CD4-positive, alpha-beta T cell treated with Interleukin-21 for 1 hour (primary cell): ENCODE data around the gene APC2.

Experiments
- DNase-seq: peaks from one replicate; pipeline ENCODE4 v3.0.0-alpha.2; 2020

Gene APC2

DNA sequence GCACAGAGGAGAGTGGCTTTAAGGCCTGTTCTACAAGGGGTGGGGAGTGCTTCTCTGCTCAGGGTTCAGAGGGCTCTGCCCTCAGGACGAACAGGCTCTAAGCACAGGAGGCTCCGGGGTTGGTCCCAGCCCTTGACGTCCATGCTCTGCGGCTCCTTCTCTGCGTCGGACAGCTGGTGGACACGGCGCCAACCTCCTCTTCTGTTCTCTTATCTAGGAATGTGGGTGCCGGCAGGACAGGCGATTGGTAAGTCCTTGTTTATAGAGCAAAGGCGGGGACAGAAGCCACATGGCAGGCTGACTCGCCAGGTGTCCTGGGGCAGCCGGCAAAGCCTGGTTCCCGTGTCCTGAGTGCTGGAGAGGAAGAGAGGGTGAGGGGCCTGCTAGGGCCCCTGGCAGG lies 20.2 kb upstream of the APC2 start:
- no peak for DNase-seq

DNA sequence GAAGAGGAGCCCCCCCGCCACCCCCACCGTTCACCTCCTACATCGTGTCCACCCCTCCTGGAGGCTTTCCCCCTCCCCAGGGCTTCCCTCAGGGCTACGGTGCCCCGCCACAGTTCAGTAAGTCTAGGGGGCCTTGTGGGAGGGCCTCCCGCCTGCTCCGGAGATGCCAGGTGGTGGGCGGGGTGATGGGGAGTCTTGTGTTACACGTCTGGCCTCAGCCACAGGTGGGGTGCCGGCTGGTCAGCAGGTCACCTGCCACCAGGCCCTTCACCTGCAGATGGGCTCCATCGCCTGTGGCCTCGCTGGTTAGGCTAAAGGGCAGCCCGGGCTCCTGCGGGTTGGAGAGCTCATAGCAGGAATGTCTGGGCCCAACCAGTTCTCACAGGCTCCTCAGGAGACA lies 19.7 kb upstream of the APC2 start:
- DNase-seq = no peak

DNA sequence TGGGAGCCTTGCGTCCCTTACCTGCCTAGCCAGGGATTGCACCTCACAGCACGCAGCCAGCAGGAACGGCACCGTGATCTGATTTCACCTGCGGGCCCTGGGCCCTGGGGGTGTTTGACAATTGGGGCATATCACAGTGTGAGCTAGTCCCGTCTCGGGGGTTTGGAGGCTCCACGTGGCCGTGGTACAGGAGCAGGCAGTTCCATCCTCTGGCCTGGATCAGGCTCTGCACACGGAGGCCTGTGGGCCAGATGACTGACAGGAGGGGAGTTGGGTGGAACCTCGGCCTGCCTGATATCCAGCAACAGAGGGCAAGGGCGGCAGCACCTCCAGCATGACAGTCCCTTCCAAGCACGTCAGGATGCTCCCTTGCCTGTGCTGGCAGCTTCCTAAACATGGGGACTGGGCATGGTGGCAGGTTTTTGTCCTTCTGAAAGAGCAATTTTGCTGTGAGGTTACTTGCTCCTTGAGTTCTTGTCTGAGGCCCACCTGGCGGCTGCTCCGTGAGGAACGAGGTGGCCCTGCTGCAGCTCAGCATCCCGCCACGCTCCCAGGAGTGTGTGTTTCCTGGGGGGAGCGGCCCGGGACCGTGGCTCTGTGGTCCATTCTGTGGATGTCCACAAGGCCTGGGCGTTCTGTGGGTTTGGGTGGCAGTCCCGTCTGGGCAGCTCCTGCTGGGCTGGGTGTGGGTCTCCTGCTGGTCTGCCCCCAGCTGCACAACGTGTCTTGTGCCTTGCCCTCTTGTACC lies 18.0 kb upstream of the APC2 start:
- no peak for DNase-seq

DNA sequence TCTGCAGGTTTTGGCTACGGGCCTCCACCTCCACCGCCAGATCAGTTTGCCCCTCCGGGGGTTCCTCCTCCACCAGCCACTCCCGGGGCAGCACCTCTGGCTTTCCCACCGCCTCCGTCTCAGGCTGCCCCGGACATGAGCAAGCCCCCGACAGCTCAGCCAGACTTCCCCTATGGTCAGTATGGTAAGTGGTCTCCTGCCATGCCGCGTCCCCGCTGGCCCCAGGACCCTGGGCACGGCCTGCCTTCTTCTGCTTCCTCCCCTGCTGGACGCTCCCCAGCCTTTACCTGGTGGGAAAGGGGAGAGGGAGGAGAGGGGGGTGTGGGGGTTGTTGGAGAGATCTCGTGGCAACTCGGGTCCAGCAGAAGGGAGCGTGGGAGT lies 17.4 kb upstream of the APC2 start:
- DNase-seq = no peak

DNA sequence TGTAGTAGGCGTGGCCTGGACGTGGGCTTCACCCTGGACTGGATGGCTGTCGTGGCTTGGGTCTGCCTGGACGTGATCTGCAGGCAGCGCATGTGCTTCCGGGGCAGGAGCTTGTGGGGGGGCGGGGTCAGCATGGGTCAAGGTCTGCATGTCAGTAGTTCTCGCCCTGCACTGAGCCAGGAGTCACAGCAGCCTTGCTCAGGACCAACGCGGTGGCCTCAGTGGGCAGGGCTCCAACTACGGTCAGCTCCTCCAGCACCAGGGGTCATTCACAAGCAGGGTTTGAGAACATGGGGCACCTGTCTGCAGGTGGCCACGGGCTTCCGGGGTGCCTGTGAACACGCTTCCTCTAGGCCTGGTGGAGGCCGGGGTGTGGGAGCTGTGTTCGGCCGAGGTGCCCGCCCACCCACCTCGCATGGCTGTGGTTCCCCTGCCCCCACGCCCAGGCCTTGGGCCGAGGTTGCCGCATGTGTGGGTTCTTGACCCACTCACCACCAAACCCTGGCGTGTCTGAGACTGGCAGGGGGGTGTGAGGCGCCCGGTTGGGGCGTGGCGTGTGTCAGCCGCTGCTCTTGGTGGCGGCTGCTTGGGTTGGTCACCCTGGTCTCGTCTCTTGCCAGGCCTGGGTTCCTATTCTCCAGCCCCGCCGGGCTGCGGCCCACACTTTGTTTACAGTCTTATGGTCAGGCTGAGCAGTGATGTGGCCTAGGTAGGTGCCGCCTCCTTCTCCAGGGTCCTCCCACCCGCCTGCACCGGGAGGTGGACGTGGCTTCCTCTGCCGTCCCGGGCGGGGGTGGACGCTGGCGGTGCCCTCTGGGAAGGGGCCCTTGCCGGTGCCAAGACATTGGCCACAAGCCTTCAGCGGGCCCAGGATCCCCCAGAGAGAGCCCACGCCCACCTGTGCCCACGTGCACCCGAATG lies 16.5 kb upstream of the APC2 start:
- no peak for DNase-seq

DNA sequence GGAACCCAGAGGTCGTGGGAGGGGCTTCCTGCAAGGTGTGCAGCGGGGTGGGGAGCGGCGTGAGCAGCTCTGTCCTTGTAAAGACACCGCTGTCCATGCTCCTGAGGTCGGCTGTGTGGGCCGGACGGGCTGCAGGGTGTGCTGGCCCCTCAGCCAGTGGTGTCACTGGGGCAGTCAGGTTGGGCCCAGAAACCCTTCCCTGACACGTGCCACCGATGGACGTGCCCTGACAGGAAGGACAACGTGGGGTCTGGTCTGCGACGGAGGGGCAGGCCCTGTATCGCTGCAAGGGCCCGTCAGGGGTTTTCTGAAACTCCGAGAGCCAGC lies 15.9 kb upstream of the APC2 start:
- no peak for DNase-seq

DNA sequence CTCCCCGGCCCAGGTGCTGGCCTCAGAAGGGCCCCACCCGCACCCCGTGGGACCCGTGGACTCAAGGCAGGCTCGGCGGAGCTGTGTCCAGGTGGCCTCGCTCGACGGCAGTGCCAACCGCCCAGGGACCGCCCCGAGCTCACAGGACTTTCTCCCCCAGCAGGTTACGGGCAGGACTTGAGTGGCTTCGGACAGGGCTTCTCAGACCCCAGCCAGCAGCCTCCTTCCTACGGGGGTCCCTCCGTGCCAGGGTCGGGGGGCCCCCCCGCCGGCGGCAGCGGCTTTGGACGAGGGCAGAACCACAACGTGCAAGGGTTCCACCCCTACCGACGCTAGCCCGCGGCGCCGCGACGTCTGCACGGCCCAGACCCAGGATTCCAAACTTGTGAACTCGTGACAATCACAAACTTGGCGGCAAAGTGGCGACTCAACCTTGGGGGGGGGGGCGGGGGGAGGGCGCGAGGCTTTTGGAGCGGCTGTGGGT lies 15.3 kb upstream of the APC2 start:
- DNase-seq = no peak

DNA sequence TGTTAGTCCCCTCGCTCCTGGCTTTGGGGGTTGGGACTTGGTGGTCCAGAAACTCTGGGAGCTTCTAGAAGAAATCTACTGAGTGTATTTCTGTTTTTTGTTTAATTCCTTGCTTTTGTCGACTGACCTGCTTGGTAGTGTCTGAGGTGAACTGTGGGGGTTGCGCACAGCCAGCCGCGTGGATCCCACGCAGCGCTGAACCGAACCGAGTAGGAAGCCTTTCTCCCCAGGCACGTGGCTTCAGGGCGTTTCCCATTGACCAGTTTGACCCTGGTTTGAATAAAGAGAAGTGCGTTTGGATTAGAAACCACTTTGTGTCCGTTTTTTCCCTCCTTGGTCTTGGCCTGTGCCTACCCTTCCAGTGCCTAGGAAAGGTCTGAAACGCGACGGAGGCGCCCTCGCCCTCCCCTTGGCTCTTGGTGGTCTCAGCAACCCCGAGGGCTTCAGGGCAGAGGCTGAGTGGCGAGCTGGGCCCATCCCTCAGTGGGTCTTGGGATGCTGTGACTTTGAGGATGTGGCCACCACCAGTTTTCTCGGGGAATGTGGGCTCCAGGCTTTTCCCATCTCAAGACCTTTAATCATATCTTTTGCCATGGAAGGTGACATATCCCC lies 14.4 kb upstream of the APC2 start:
- DNase-seq = no peak

DNA sequence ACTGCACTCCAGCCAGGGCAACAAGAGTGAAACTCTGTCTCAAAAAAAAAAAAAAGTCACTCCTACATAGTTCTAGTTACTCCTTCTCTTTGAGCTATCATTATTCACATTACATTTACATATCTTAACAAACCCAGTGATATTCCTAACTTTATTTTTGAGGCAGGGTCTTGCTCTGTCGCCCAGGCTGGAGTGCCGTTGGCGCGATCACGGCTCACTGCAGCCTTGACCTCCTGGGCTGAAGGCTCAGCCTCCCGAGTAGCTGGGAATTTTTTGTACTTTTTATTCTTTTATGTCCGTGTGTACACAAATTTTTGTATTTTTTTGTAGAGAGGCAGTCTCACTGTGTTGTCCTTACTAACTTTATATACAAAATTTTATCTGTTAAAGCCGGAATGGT lies 12.3 kb upstream of the APC2 start:
- no peak for DNase-seq

DNA sequence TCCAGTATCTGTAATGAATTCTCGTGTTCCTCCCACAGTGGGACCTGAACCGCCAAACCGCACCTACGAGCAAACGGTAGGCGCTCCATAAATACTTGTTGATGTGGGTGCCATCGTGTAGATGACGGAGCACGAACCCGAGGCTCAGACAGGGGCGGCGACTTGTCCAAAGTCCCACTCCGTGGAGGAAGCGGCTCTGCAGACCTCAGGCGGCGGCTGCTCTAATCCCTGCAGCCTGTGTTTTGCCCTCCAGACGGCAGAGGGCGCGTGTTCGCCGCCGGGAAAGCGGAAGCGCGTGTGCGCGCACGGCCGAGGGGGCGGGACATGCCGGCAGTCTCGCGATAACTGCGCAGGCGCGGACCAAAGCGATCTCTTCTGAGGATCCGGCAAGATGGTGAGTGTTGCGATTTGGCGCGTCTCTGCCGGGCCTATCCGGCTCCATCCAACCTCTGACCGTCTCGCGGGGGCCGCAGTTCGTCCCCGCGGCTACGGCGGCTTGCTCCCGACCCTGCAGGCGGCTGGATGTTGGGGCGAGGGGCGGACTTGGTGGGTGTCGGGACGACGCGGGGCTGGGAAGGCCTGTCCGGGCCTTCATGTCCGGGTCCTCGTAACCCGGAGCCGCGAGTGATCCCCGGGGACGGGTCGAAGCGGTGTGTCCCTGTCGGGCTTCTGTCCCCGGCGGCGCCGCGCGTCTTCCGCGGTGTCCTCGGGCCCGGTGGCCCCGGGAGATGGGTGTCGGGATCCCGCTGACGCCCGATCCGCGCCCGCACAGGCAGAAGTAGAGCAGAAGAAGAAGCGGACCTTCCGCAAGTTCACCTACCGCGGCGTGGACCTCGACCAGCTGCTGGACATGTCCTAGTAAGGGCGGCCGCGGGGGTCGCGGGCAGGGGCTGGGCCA lies 11.6 kb upstream of the APC2 start, which contains the start of gene RPS15:
Gene RPS15, plus strand, starts transcription at position 362 of the 898 bp plus-strand sequence. Its CDS starts 30 bp downstream, at position 392.
- peak; percentile 96 for DNase-seq

DNA sequence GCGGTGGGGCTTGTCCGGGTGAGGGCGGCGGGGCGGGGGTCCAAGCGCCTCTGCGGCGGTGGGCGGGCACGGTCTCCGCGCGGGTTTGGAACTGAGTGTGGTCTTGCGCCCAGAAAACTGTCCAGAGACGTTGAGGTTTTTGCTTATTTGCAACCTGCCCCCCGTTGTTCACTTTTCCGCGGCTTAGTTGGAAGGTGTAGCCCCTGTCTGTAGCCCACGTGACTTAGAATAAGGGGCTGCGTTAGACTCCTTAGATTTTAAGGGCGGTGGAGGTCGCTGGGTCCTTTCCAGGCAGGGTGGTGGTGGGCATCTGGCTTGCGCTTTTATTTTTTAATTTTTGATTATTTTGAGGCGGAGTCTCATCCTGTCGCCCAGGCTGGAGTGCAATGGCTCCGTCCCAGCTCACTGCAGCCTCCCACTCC lies 11.0 kb upstream of the APC2 start:
- DNase-seq = no peak

DNA sequence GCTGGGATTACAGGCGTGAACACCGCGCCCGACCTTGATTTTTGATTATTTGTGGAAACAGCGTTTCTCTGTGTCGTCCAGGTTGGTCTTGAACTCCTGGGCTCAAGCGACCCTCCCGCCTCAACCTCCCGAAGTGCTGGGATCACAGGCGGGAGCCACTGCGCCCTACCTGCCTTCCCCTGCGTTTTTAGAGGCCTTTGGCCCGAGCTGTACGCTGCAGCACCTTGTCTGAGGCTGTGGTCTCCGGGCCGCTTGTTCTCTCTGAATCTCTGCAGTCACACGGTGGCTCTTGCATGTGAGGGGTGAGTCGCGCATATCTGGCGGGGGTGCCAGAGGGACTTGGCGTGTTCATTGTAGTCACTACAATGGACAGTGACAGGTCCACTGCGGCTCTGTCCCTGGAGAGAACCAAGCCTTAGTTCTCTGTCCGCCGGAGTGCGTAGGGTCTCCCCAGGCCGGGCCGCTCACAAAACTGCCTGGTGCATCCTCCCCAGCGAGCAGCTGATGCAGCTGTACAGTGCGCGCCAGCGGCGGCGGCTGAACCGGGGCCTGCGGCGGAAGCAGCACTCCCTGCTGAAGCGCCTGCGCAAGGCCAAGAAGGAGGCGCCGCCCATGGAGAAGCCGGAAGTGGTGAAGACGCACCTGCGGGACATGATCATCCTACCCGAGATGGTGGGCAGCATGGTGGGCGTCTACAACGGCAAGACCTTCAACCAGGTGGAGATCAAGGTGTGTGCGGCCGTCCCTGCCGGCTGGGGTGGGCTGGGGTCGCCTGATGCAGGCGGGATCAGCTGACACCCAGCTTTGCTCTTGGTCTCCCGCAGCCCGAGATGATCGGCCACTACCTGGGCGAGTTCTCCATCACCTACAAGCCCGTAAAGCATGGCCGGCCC lies 10.2 kb upstream of the APC2 start:
- peak; percentile 42 for DNase-seq

DNA sequence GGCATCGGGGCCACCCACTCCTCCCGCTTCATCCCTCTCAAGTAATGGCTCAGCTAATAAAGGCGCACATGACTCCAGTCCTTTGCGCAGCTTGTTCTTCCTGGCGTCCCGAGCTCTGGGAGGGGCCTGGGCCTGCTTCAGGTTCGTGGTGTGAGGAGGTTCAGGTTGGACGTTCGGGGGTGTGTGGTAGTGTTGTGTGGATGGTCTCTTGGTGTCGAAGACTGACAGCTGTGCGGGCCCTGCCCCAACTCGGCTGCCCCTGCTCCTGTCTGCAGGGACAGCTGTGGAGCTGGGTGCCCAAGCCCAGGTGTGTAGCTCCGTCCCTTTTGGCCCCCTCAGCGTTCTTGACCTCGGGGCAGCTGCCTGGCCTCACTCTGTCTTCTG lies 9.5 kb upstream of the APC2 start:
- no peak for DNase-seq

DNA sequence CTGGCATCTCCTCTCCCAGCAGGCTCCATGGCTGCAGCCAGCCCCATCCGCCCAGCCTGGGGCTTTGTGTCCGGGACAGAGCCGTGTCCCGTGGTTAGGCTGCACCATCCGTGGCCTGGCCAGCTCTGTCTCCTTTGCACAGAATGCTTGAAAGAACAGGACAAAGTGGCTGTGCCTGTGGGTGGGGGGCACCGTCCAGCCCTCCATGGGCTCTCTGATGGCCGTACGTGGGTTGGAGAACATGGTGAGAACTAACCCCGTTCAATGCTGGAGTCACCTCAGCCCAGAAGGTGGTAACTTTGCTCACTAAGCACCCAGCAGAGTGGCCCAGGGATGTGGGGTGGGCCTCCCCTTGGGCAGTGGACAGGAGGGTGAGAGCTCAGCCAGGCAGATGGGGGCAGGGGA lies 8.9 kb upstream of the APC2 start:
- no peak for DNase-seq

DNA sequence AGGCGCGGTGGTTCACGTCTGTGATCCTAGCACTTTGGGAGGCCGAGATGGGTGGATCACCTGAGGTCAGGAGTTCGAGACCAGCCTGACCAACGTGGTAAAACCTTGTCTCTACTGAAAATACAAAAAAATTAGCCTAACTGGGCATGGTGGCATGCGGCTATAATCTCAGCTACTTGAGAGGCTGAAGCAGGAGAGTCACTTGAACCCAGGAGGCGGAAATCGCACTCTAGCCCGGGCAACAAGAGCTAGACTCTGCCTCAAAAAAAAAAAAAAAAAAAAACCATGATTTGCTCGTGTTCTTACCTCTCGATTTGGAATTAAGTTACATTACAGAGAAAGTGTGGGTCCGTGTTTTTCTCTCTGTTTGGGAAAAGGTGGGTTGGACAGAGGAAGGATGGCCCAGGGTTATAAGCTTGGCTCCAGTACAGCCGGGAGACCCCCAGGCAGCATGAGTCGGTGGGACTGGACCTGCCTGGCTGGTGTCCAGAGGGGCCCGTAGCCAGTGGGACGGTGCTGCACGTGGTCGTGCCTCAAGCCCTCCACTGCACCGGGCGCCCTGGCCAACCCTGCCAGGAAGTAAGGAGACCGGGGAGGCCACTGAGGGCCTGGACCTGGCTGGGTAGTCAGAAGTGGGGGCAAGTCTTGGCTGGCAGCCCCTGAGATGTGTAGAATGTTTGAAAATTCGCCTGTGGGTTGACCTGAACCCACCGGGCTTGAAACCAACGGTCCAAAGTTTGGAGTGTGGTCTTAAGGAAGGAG lies 8.1 kb upstream of the APC2 start:
- no peak for DNase-seq

DNA sequence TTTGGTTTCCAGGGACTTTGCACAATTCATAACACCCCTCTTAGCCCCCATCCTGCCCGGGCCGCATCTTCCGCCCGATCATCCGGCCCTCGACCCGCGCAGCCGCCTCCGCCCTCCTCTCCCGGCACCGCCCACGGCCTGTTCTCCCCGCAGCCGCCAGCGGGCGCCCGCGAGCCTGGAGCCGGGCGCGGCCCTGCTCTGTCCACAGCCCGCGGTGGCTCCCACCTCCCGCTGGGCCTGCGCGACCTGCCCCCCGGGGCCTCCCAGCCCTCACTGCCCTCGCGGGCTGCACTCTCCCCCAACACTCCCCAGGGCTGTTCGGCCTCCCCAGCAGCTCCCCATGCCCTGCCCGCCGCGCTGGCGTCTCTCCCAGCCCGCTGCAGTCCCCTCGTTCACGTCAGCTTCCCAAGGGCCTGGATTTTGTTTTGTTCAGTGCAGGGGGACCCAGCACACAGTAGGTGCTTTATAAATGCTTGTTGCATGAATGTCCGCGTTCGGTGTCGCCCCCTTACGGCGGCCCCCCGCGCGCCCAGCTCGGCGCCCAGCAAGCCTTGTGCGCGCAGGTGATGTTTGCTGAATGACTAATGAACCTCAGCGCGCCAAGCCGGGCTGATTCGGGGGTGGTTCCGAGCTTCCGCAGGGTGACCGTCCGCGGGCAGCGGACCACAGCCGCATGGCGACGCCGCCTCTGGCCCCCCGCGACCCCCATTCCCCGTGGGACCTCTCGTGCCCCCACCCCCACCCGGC lies 4.6 kb upstream of the APC2 start:
- DNase-seq = peak; percentile 82

DNA sequence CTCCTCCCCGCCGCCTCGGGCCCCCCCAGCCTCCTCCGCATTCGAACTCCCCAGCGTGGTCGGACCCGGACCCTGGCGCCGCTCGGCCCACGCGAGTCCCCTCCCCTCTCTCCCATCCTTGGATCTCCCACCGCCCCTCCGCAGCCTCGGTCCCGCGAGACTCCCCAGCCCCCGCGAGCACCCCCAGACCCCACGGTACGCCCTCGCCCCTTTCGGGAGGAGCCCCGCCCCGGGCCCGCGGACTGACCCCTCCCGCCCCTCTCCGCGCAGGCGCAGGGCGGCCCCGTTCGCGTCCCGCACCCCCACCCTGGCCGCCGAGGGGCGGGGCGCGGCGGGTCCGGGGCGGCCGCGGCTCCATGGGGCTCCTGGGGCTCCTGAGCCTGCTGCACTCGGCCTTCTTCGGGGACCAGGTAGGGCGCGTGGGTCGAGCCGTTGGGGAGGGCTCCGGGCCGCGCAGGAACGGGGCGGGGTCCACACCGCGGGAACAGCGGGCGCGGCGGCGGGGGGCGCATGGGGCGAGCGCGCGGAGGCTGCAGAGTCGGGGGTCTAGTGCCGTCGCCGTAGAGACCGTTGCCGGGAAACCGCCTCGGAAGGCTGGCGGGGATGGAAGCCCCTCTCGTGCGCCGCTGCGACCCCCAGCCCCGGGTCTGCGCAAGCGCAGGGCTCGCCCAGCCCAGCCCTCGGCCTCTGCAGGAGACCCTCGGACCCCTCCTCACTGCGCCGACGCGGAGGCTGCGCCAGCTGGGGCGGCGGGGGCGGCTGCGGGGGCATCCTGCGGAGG lies 3.8 kb upstream of the APC2 start:
- DNase-seq = no peak

DNA sequence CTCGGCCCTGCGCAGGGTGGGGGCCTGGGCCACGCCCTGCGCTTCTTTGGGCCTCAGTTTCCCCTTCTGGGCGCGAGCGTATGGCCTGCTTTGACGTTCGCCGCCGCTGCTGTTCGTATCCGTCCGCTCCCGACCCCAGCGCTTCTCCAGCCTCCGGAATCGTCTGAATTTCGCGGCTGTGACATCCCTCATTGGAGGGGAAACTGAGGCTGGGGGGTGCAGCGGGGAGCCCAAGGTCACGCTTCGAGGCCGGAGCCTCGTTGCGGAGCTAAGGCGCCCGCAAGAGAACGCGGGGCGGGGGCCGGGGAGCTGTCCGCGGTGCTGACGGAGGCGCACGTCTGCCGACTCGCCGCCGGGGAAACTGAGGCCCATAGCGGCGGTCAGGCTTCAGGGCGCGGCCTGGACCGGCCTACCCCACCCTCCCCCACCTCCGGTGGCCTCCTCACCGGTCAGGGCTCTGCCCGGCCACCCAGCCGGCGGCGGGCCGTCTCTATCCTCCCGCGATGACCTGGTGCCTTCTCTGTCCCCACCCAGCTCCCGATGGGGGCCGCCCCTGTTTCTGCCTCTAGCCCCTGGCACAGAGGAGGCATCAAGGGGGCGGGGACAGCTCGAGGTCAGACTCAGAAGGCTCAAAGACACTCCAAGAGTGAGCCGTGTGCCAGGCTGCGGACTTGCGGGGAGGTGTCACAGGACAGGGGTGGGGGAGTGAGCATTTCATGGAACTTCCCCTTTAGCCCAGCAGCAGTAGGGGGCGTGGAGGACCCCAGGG lies 3.0 kb upstream of the APC2 start:
- DNase-seq = peak; percentile 24
